OCI-LY7 (cell line): Measurements from ENCODE around the gene MGAT1.

ENCODE experiments used
- EZH2phosphoT487 ChIP-seq: fragments of 200-600 bp; sonication (generic); IDR thresholded peaks from 2 replicates; pipeline ENCODE4 v1.6.1; 2018; ENCODE audit warnings: low read depth, borderline replicate concordance, mild to moderate bottlenecking, mixed run types, antibody characterized with exemption, low read length, moderate library complexity, mixed read lengths
- TF ChIP-seq, protein P1 (sequence below): fragments of 200-600 bp; sonication (generic); conservative IDR thresholded peaks from 2 replicates; pipeline ENCODE4 v1.5.1; 2014; ENCODE audit warnings: mild to moderate bottlenecking, antibody characterized with exemption, low read length, moderate library complexity, mixed read lengths

- TF ChIP-seq, protein P1, sequence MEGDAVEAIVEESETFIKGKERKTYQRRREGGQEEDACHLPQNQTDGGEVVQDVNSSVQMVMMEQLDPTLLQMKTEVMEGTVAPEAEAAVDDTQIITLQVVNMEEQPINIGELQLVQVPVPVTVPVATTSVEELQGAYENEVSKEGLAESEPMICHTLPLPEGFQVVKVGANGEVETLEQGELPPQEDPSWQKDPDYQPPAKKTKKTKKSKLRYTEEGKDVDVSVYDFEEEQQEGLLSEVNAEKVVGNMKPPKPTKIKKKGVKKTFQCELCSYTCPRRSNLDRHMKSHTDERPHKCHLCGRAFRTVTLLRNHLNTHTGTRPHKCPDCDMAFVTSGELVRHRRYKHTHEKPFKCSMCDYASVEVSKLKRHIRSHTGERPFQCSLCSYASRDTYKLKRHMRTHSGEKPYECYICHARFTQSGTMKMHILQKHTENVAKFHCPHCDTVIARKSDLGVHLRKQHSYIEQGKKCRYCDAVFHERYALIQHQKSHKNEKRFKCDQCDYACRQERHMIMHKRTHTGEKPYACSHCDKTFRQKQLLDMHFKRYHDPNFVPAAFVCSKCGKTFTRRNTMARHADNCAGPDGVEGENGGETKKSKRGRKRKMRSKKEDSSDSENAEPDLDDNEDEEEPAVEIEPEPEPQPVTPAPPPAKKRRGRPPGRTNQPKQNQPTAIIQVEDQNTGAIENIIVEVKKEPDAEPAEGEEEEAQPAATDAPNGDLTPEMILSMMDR, result no peak
- no peak for TF ChIP-seq EZH2phosphoT487
Measured at GRCh38 chr5:180810210-180810958, 7.8 kb upstream of the MGAT1 start.
